VCaP (cell line): ENCODE measurements around the gene ADAM19.

ENCODE experiments used
- H3K27ac ChIP-seq: fragments of 450-650 bp; 2 replicates; pipeline ENCODE4 v1.5.1; 2017
- TF ChIP-seq, protein P1 (sequence below): fragments of 450-650 bp; conservative IDR thresholded peaks from 2 replicates; pipeline ENCODE4 v1.5.1; 2017; ENCODE audit warnings: mild to moderate bottlenecking, moderate library complexity

Gene ADAM19

DNA sequence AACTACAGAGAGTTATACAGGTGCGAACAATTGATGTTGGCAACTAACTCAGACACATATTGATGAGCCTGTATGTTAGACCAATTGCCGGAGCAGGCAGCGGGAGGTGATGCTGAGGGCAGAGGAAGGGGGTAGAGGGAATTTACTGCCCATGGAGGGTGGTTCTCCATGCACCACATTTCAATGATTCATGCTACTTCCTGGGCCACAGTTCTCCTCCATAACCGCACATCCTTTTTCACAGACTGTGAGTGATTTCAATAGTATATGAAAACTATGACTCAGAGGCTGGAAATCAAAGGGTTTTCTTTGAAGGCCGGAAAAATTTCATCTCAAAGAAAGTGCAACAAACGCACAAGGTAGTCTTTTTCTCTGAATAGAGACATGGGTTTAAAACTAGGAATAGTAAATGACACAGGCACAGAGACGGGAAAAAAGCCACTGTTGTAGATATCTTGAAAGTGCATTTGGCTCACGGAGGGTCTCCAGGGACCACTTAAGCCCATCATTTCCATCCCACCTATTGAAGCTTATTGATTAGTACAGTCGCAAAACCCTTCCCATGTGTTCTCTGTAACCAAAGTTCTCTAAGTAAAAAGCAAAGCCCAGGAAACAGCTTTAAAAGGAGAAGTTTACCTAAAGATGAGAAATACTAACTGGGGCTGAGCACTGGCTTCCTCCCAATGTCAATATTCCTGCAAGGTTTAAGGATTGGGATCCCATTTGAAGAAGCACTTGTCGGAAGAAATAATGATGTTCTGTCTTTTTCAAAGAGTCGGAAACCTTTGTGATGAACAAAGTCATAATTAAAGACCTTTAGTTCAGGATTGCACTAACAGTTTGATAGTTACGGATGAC lies 28.0 kb upstream of the ADAM19 start:
- H3K27ac ChIP-seq: no peak overlapping the region
- TF ChIP-seq, protein P1, sequence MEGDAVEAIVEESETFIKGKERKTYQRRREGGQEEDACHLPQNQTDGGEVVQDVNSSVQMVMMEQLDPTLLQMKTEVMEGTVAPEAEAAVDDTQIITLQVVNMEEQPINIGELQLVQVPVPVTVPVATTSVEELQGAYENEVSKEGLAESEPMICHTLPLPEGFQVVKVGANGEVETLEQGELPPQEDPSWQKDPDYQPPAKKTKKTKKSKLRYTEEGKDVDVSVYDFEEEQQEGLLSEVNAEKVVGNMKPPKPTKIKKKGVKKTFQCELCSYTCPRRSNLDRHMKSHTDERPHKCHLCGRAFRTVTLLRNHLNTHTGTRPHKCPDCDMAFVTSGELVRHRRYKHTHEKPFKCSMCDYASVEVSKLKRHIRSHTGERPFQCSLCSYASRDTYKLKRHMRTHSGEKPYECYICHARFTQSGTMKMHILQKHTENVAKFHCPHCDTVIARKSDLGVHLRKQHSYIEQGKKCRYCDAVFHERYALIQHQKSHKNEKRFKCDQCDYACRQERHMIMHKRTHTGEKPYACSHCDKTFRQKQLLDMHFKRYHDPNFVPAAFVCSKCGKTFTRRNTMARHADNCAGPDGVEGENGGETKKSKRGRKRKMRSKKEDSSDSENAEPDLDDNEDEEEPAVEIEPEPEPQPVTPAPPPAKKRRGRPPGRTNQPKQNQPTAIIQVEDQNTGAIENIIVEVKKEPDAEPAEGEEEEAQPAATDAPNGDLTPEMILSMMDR: no peak

DNA sequence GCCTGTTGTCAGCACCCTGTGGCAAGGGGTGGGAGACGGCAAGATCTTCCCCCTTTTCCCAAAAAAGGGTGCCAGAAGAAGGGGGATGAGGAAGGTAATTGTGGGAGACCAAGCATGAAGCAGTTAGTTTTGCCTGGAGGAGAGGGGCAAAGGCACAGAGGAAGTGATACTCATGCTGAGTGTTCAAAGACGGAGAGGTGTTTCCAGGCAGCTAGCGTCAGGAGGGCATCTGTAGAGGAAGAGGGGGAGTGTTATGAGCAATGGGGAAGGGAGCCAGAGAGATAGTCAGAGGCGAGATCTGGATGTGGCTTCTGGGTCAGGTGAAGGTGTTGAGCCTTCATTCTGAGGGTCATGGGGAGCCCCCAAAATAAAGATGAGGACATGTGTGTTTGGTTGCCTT lies 26.9 kb upstream of the ADAM19 start:
- TF ChIP-seq, protein P1: no peak
- H3K27ac ChIP-seq: no peak overlapping the region

GRCh38 chr5:157600252-157600651 lies 24.7 kb upstream of the ADAM19 start:
- TF ChIP-seq, protein P1: no peak
- no peak overlapping the region for H3K27ac ChIP-seq

DNA sequence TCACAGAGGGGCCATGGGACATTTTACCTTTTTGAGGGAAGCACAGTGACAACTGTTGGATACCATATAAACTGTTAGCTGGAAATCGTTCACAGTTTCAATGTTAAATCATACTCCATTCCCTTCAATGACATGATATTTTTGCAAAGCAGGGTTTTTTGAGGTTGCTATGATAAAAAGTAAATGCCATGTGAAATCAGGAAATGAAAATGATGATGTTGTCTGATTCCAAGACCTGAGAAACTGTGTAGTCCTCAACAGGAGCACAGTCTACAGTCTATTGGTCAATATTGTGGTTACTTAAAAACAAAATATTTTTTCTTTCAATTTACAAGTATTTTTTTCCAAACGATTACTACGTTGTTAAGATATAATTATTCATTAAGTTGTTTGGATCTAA lies 24.0 kb upstream of the ADAM19 start:
- TF ChIP-seq, protein P1: no peak
- no peak overlapping the region for H3K27ac ChIP-seq

DNA sequence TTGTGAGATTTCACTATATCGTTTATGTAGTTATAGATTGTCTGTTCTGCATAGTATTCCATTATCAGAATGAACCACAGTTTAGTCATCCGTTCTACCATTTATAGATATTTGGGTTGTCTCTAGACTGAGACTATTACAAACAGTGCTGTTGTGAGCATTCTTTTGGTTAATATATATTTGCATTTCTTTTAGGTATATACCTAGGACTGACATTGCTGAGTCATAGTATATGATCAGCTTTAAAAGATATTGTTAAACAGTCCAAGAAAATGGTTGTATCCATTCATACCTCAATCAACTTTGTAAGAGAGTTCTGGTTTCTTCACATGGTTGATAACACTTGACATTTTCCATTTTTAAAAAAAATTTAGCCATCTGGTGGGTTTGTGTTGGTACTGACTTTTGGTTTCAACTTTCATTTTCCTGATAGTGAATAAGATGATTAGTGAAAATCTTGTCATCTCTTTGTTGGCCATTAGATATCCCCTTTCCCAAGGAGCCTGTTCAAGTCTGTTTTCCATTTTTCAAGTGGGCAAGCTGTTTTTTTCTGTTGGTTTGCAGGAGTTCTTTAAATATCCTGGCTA lies 22.9 kb upstream of the ADAM19 start:
- TF ChIP-seq, protein P1: no peak
- no peak overlapping the region for H3K27ac ChIP-seq

- TF ChIP-seq, protein P1: no peak
- no peak overlapping the region for H3K27ac ChIP-seq
Observed at GRCh38 chr5:157597277-157597676, 21.7 kb upstream of the ADAM19 start.

DNA sequence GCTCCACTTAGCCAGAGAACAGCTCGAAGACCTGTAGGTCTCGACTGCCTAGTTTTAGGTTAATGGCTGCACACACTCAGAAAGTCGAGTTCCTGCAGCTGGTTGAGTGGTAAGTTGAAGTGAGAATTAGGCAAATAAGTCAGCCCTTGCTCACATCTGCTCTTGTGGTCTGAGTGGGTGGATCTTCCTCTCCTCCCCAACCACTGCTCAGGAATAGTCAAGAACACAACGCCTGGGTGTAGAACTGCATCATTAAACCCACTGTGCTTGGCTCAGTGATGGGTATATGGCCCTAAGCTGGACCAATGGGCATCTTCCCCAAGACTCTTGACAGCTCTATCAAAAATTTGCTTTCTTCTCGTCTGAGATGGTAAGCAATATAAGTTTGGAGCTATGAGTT lies 20.9 kb upstream of the ADAM19 start:
- H3K27ac ChIP-seq: no peak overlapping the region
- TF ChIP-seq, protein P1: no peak
